SK-N-SH (cell line): ENCODE data around the gene SLC32A1. TPM values are rescaled to one million over a fixed set of nuclear protein-coding genes. Genes with fewer than 3 reads are reported as not detected.

ENCODE experiments used
- CTCF ChIA-PET: fragments of 300-600, 350-600 bp; formaldehyde crosslinking; extraction: SDS; loops from one replicate; lab custom pipeline; 2021; lab: Yijun Ruan, JAX
- POLR2A ChIA-PET: fragments of 350-600 bp; sonication (Branson Sonifier 250); formaldehyde crosslinking; extraction: SDS; loops from one replicate; lab custom pipeline; 2020; ENCODE audit warnings: antibody characterized with exemption, inconsistent platforms; lab: Yijun Ruan, JAX
- DNase-seq: peaks from one replicate; pipeline ENCODE4 v3.0.0; 2012
- H2AFZ ChIP-seq: fragments of 200-600 bp; sonication (generic); 2 replicates; pipeline ENCODE4 v1.8.1; 2016; ENCODE audit warnings: antibody characterized with exemption, mild to moderate bottlenecking, low read depth
- H3F3A ChIP-seq: fragments of 200-600 bp; sonication (generic); replicated peaks from 2 replicates; pipeline ENCODE3; 2016; ENCODE audit warnings: antibody characterized with exemption, mild to moderate bottlenecking; ENCODE audit not compliant: insufficient read depth
- H3K27ac ChIP-seq, 2 experiments: fragments of 200-500 bp in 1 of 2; fragments of 200-600 bp in 1 of 2; sonication (Bioruptor generic) in 1 of 2; sonication (generic), shearing (Covaris generic) in 1 of 2; 2 replicates each; pipeline versions ENCODE4 v1.5.1 to v1.6.1; 2014 to 2016; ENCODE audit warnings: low read depth in 2 of 2, inconsistent platforms in 1 of 2, low read length in 1 of 2, mild to moderate bottlenecking in 1 of 2, mixed read lengths in 1 of 2
- H3K27me3 ChIP-seq: fragments of 200-600 bp; sonication (generic), shearing (Covaris generic); 2 replicates; pipeline ENCODE4 v1.6.1; 2016; ENCODE audit warnings: mixed run types; ENCODE audit not compliant: insufficient read depth
- H3K36me3 ChIP-seq, 2 experiments: fragments of 200-500 bp in 1 of 2; fragments of 200-600 bp in 1 of 2; sonication (Bioruptor generic) in 1 of 2; sonication (generic) in 1 of 2; replicated peaks in 1 of 2; 2 replicates each; pipeline versions ENCODE3 to v1.5.1; 2014 to 2016; ENCODE audit warnings: low read length in 1 of 2, mild to moderate bottlenecking in 1 of 2; ENCODE audit not compliant: insufficient read depth in 2 of 2, control insufficient read depth in 1 of 2
- H3K4me1 ChIP-seq, 2 experiments: fragments of 200-500 bp in 1 of 2; fragments of 200-600 bp in 1 of 2; sonication (Bioruptor generic) in 1 of 2; sonication (generic), shearing (Covaris generic) in 1 of 2; 2 replicates each; pipeline versions ENCODE4 v1.5.1 to v1.6.1; 2014 to 2016; ENCODE audit warnings: low read depth in 1 of 2, low read length in 1 of 2, mixed run types in 1 of 2; ENCODE audit not compliant: insufficient read depth in 2 of 2, control insufficient read depth in 1 of 2
- H3K4me2 ChIP-seq: fragments of 200-600 bp; sonication (generic), shearing (Covaris generic); 2 replicates; pipeline ENCODE4 v1.6.1; 2017; ENCODE audit warnings: mixed run types
- H3K4me3 ChIP-seq, 2 experiments: fragments of 200-500 bp in 1 of 2; fragments of 200-600 bp in 1 of 2; sonication (Bioruptor generic) in 1 of 2; sonication (generic), shearing (Covaris generic) in 1 of 2; 2 replicates each; pipeline versions ENCODE4 v1.5.1 to v1.8.1; 2014 to 2016; ENCODE audit warnings: low read depth in 2 of 2, inconsistent platforms in 1 of 2, low read length in 1 of 2, mild to moderate bottlenecking in 1 of 2, mixed read lengths in 1 of 2, moderate library complexity in 1 of 2
- H3K79me2 ChIP-seq: fragments of 200-600 bp; sonication (generic); 2 replicates; pipeline ENCODE4 v1.8.1; 2017; ENCODE audit warnings: mild to moderate bottlenecking; ENCODE audit not compliant: insufficient read depth
- H3K9ac ChIP-seq: fragments of 200-600 bp; sonication (generic); 2 replicates; pipeline ENCODE4 v1.6.1; 2017; ENCODE audit warnings: mixed run types
- H3K9me2 ChIP-seq: fragments of 200-600 bp; sonication (generic); 2 replicates; pipeline ENCODE4 v1.6.1; 2017; ENCODE audit warnings: mixed run types
- H3K9me3 ChIP-seq: fragments of 200-600 bp; sonication (generic); 2 replicates; pipeline ENCODE4 v1.6.1; 2017; ENCODE audit warnings: mixed run types, mild to moderate bottlenecking, moderate library complexity
- H4K20me1 ChIP-seq: fragments of 200-600 bp; sonication (generic); 2 replicates; pipeline ENCODE4 v1.6.1; 2017; ENCODE audit warnings: mild to moderate bottlenecking, mixed run types; ENCODE audit not compliant: insufficient read depth
- CHD2 ChIP-seq: fragments of 150-350 bp; IDR thresholded peaks from 2 replicates; pipeline ENCODE4 v1.6.1; 2018; ENCODE audit warnings: low read length; ENCODE audit not compliant: partially characterized antibody
- CTCF ChIP-seq: fragments of 200-600 bp; sonication (generic); IDR thresholded peaks from 2 replicates; pipeline ENCODE4 v1.6.1; 2017; ENCODE audit warnings: antibody characterized with exemption, mild to moderate bottlenecking, moderate library complexity
- EP300 ChIP-seq, 2 experiments: IDR thresholded peaks; 2 replicates each; pipeline versions ENCODE4 v1.4.0 to v1.6.1; 2012; ENCODE audit warnings: borderline replicate concordance in 1 of 2, low read depth in 1 of 2, low read length in 1 of 2
- FOSL2 ChIP-seq: IDR thresholded peaks from 2 replicates; pipeline ENCODE4 v1.4.0; 2012; ENCODE audit warnings: low read depth, mild to moderate bottlenecking, moderate library complexity, borderline replicate concordance
- FOXJ3 ChIP-seq: sonication (generic); formaldehyde crosslinking; IDR thresholded peaks from 2 replicates; pipeline ENCODE4 v1.5.1; 2020; ENCODE audit warnings: mild to moderate bottlenecking, missing genetic modification reagents
- FOXM1 ChIP-seq: IDR thresholded peaks from 2 replicates; pipeline ENCODE4 v1.4.0; 2012; ENCODE audit warnings: low read depth, mild to moderate bottlenecking
- GABPA ChIP-seq: IDR thresholded peaks from 2 replicates; pipeline ENCODE4 v1.4.0; 2012; ENCODE audit warnings: low read depth, mild to moderate bottlenecking
- PBX3 ChIP-seq: IDR thresholded peaks from 2 replicates; pipeline ENCODE4; 2012
- POLR2AphosphoS5 ChIP-seq: IDR thresholded peaks from 2 replicates; pipeline ENCODE4 v1.6.1; 2012; ENCODE audit warnings: low read depth, low read length
- RFX5 ChIP-seq: IDR thresholded peaks from 2 replicates; pipeline ENCODE4 v1.6.1; 2012; ENCODE audit warnings: mild to moderate bottlenecking, improper control_type of control experiment, low read length
- SIN3A ChIP-seq: IDR thresholded peaks from 2 replicates; pipeline ENCODE4 v1.6.1; 2012; ENCODE audit warnings: low read depth, mild to moderate bottlenecking, low read length, moderate library complexity, borderline replicate concordance
- TAF1 ChIP-seq: IDR thresholded peaks from 2 replicates; pipeline ENCODE4 v1.6.1; 2012; ENCODE audit warnings: low read depth, mild to moderate bottlenecking, low read length, moderate library complexity, borderline replicate concordance
- TEAD4 ChIP-seq: IDR thresholded peaks from 2 replicates; pipeline ENCODE4 v1.4.0; 2012; ENCODE audit warnings: mild to moderate bottlenecking, borderline replicate concordance; ENCODE audit not compliant: insufficient read depth
- USF1 ChIP-seq: IDR thresholded peaks from 2 replicates; pipeline ENCODE4 v1.4.0; 2012; ENCODE audit warnings: low read depth, borderline replicate concordance
- WGBS: methylation state at CpG from one replicate; pipeline ENCODE4 v1.1.6; 2017; ENCODE audit warnings: low lambda C conversion rate; 5-methylcytosine and 5-hydroxymethylcytosine counted together
- polyA plus RNA-seq, 3 experiments: library from polyadenylated mRNA; depleted of rRNA; stranded (reverse); fragments of >200 nt; gene quantifications; 2 replicates each; pipeline ENCODE4 v1.2.3, GENCODE V29; 2012
- TF ChIP-seq, protein P1 (sequence below): fragments of 150-350 bp; IDR thresholded peaks from 2 replicates; pipeline ENCODE4 v1.6.1; 2016; ENCODE audit warnings: mild to moderate bottlenecking, low read depth, low read length

SLC32A1 gene
- polyA plus RNA-seq, 1 of the 3 experiments (the other 2 are of a cell fraction): not detected

GRCh38 chr20:38698541-38698940, 25.7 kb upstream of the SLC32A1 start:
- H3K79me2 ChIP-seq: no peaks in the 10 kb centered on the region
- ChIA-PET POLR2A (no interaction called here), CTCF (interaction anchor here (1.6 to 2.7 kb wide), 4 partner anchors 24 to 39 kb away, joined by 4 to 8 read pairs (median 8); no protein-coding TSS in a partner anchor)
- no peak overlapping the region for H3K4me3 ChIP-seq
- H3K36me3 ChIP-seq: no peaks in the 10 kb centered on the region
- no peaks in the 10 kb centered on the region for H3F3A ChIP-seq
- H2AFZ ChIP-seq: no peak overlapping the region
- no peaks in the 10 kb centered on the region for H3K9me2 ChIP-seq
- DNase-seq: no peak
- H3K27ac ChIP-seq: no peak overlapping the region
- H3K4me1 ChIP-seq: peaks cover 0 to 4% of the 10 kb centered on the region in 2 experiments; a peak in 1 of 4 replicates
- no peaks in the 10 kb centered on the region for H3K9me3 ChIP-seq
- no peak overlapping the region for H3K4me2 ChIP-seq
- H4K20me1 ChIP-seq: no peaks in the 10 kb centered on the region
- H3K27me3 ChIP-seq: peaks cover 23% of the 10 kb centered on the region; the same call in 1 of the 2 replicates
- TF ChIP-seq USF1 (no peak), PBX3 (no peak), TAF1 (no peak), EP300 (IDR thresholded peaks at IDR 0.05; ENCODE audit: borderline replicate concordance in 1 of 2, low read depth in 1 of 2, low read length in 1 of 2) (no peak), CHD2 (no peak), CTCF (no peak), SIN3A (no peak), POLR2AphosphoS5 (no peak), FOSL2 (no peak), RFX5 (no peak), GABPA (no peak), FOXJ3 (CRISPR knock-in tag) (no peak), TEAD4 (no peak), FOXM1 (no peak)
- TF ChIP-seq, protein P1, sequence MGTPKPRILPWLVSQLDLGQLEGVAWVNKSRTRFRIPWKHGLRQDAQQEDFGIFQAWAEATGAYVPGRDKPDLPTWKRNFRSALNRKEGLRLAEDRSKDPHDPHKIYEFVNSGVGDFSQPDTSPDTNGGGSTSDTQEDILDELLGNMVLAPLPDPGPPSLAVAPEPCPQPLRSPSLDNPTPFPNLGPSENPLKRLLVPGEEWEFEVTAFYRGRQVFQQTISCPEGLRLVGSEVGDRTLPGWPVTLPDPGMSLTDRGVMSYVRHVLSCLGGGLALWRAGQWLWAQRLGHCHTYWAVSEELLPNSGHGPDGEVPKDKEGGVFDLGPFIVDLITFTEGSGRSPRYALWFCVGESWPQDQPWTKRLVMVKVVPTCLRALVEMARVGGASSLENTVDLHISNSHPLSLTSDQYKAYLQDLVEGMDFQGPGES: no peak
- TF ChIP-seq, all 33 proteins: peak for 0
- no peak overlapping the region for H3K9ac ChIP-seq
- whole genome bisulfite sequencing: 44% methylated on average over 15 of the region's 15 CpGs
